GM12873 (cell line): ENCODE results near the gene SCYGR5.
"Not testable (repeated sequence)": the region's sequence is repeated elsewhere in the genome, so short reads cannot be mapped to it uniquely, and the experiment has no call there.

ENCODE experiments used
- CTCF ChIP-seq: IDR thresholded peaks from 2 replicates; pipeline ENCODE4 v1.5.1; 2012; ENCODE audit warnings: low read depth, mild to moderate bottlenecking, moderate library complexity, low read length, control low read depth; ENCODE audit not compliant: insufficient read depth; ENCODE audit errors: missing control alignments

Gene SCYGR5

GRCh38 chr2:227666631-227667170 is at the start of gene SCYGR5:
Gene SCYGR5 (plus strand): TSS chr2:227666804. CDS start chr2:227666804, 0 bp downstream.
- TF ChIP-seq CTCF, result not testable (repeated sequence)

- TF ChIP-seq CTCF, result no peak
Measured at GRCh38 chr2:227617316-227618230, 49.0 kb upstream of the SCYGR5 start, which contains the start of gene SCYGR4. Gene SCYGR4 (plus strand): TSS chr2:227617498. CDS start chr2:227617498, 0 bp downstream.

- no peak for TF ChIP-seq CTCF
Measured at GRCh38 chr2:227623226-227623625, 43.4 kb upstream of the SCYGR5 start.

GRCh38 chr2:227625420-227625819 is 41.2 kb upstream of the SCYGR5 start:
- TF ChIP-seq CTCF, result no peak

GRCh38 chr2:227626580-227627151 is 39.9 kb upstream of the SCYGR5 start:
- no peak for TF ChIP-seq CTCF

- TF ChIP-seq CTCF, result no peak
Measured at GRCh38 chr2:227627769-227628168, 38.8 kb upstream of the SCYGR5 start.

GRCh38 chr2:227629435-227629834 is 37.2 kb upstream of the SCYGR5 start:
- TF ChIP-seq CTCF, result no peak
